ENCODE measurements around the gene TAP2.

Gene TAP2

GRCh38 chr6:32854376-32855178 is 16.0 kb upstream of the TAP2 start:
- peak; percentile 24 for DNase-seq (ENCODE audit: low spot score)

GRCh38 chr6:32853541-32854375 is 15.2 kb upstream of the TAP2 start, which contains the start of the genes PSMB9 and TAP1:
PSMB9 (plus strand) TSS chr6:32854192; CDS start chr6:32854230, 38 bp downstream.
TAP1 (minus strand) TSS chr6:32853704; CDS start chr6:32853636, 68 bp downstream.
- peak; percentile 93 for DNase-seq (ENCODE audit: low spot score)

- peak; percentile 54 for DNase-seq (ENCODE audit: low spot score)
Observed at GRCh38 chr6:32852844-32853540, 14.5 kb upstream of the TAP2 start.

GRCh38 chr6:32852018-32852843 is 13.7 kb upstream of the TAP2 start:
- peak; percentile 42 for DNase-seq (ENCODE audit: low spot score)

GRCh38 chr6:32851025-32851424 is 12.5 kb upstream of the TAP2 start:
- no peak for DNase-seq (ENCODE audit: low spot score)

GRCh38 chr6:32849126-32849525 is 10.6 kb upstream of the TAP2 start:
- no peak for DNase-seq (ENCODE audit: low spot score)

GRCh38 chr6:32847795-32848194 is 9.3 kb upstream of the TAP2 start:
- DNase-seq (ENCODE audit: low spot score), result no peak

GRCh38 chr6:32847004-32847403 is 8.5 kb upstream of the TAP2 start:
- no peak for DNase-seq (ENCODE audit: low spot score)

GRCh38 chr6:32845384-32845884 is 6.9 kb upstream of the TAP2 start:
- DNase-seq (ENCODE audit: low spot score), result no peak

GRCh38 chr6:32844839-32845383 is 6.4 kb upstream of the TAP2 start:
- no peak for DNase-seq (ENCODE audit: low spot score)

GRCh38 chr6:32843979-32844838 is 5.7 kb upstream of the TAP2 start, which contains the start of gene PSMB8:
PSMB8 (minus strand) TSS chr6:32844047; CDS start chr6:32843996, 51 bp downstream.
- peak; percentile 94 for DNase-seq (ENCODE audit: low spot score)

- DNase-seq (ENCODE audit: low spot score), result peak; percentile 13
Observed at GRCh38 chr6:32843331-32843978, 4.9 kb upstream of the TAP2 start.

- DNase-seq (ENCODE audit: low spot score), result no peak
Observed at GRCh38 chr6:32842690-32843089, 4.2 kb upstream of the TAP2 start.

- DNase-seq (ENCODE audit: low spot score), result no peak
Observed at GRCh38 chr6:32842021-32842650, 3.6 kb upstream of the TAP2 start.

- DNase-seq (ENCODE audit: low spot score), result no peak
Observed at GRCh38 chr6:32840604-32841246, 2.2 kb upstream of the TAP2 start.

- no peak for DNase-seq (ENCODE audit: low spot score)
Observed at GRCh38 chr6:32839356-32839755, 817 bp upstream of the TAP2 start.

GRCh38 chr6:32837651-32838113 is 857 bp downstream of the TAP2 start:
- peak; percentile 84 for DNase-seq (ENCODE audit: low spot score)

GRCh38 chr6:32836873-32837272 is 1.7 kb downstream of the TAP2 start:
- DNase-seq (ENCODE audit: low spot score), result no peak

All from RKO (cell line).